Nephron (organoid): ENCODE measurements around the gene BBX.

Experiments used
- H3K27ac Mint-ChIP-seq, 3 experiments: 2 replicates each; pipeline ENCODE4 v1.8.0; 2020; ENCODE audit warnings: mixed read lengths in 3 of 3, mild to moderate bottlenecking in 2 of 3, moderate library complexity in 1 of 3
- H3K27me3 Mint-ChIP-seq: 2 replicates; pipeline ENCODE4 v1.8.0; 2021; ENCODE audit warnings: low read depth, mild to moderate bottlenecking, moderate library complexity, mixed read lengths
- H3K36me3 Mint-ChIP-seq: 2 replicates; pipeline ENCODE4 v1.8.0; 2020; ENCODE audit warnings: low read depth, mixed read lengths
- H3K4me1 Mint-ChIP-seq: 2 replicates; pipeline ENCODE4 v1.8.0; 2020; ENCODE audit warnings: mixed read lengths
- H3K4me3 Mint-ChIP-seq, 3 experiments: 2 replicates each; pipeline ENCODE4 v1.8.0; 2020; ENCODE audit warnings: mild to moderate bottlenecking in 3 of 3, mixed read lengths in 3 of 3, moderate library complexity in 2 of 3
- H3K9me3 Mint-ChIP-seq: 2 replicates; pipeline ENCODE4 v1.8.0; 2020; ENCODE audit warnings: mixed read lengths
- CTCF ChIP-seq, 3 experiments: fragments of 200-600 bp; sonication (generic); IDR thresholded peaks; one replicate each; pipeline ENCODE4 v1.5.0; 2021; ENCODE audit warnings: antibody characterized with exemption in 3 of 3; ENCODE audit not compliant: unreplicated experiment in 3 of 3

Gene BBX

GRCh38 chr3:107578523-107578922 lies 55.8 kb downstream of the BBX start:
- peaks cover 9% of the 10 kb centered on the region for H3K36me3 Mint-ChIP-seq
- no peaks in the 10 kb centered on the region for H3K27me3 Mint-ChIP-seq
- no peaks in the 10 kb centered on the region for H3K9me3 Mint-ChIP-seq
- no peaks in the 10 kb centered on the region for H3K4me1 Mint-ChIP-seq
- TF ChIP-seq CTCF (IDR thresholded peaks at IDR 0.05; ENCODE audit: unreplicated experiment in 3 of 3) = no peak
- peak overlapping the region in 1 of 3 experiments; percentile 63 for H3K27ac Mint-ChIP-seq
- H3K4me3 Mint-ChIP-seq = no peak overlapping the region

GRCh38 chr3:107579371-107579770 lies 56.6 kb downstream of the BBX start:
- Mint-ChIP-seq H3K4me1 (no peaks in the 10 kb centered on the region), H3K27me3 (no peaks in the 10 kb centered on the region), H3K4me3 (no peak overlapping the region), H3K27ac (peak overlapping the region in 1 of 3 experiments; percentile 42), H3K36me3 (peaks cover 9% of the 10 kb centered on the region), H3K9me3 (no peaks in the 10 kb centered on the region)
- TF ChIP-seq CTCF (IDR thresholded peaks at IDR 0.05; ENCODE audit: unreplicated experiment in 3 of 3) = no peak

DNA sequence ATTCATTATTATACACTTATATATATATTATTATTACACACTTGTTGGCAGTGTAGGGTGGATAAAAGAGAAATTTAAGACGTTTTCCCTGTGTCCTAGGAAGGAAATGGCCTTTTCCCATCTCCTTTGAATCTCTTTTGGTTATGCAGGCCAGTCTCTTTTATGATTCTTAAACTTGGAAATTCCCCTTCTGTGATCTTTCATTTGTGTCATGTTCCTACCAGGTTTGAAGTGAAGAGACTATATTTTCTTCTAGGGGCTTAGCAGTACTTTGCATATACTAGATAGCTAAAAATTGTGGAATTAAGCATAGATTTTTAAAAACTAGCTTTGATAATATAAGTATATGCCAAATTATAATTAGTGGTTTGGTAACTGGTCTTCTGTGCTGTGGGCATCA lies 58.5 kb downstream of the BBX start:
- no peak overlapping the region for H3K27ac Mint-ChIP-seq
- no peaks in the 10 kb centered on the region for H3K27me3 Mint-ChIP-seq
- H3K4me3 Mint-ChIP-seq = no peak overlapping the region
- no peaks in the 10 kb centered on the region for H3K9me3 Mint-ChIP-seq
- H3K36me3 Mint-ChIP-seq = peaks cover 13% of the 10 kb centered on the region
- no peaks in the 10 kb centered on the region for H3K4me1 Mint-ChIP-seq
- no peak for TF ChIP-seq CTCF (IDR thresholded peaks at IDR 0.05; ENCODE audit: unreplicated experiment in 3 of 3)

DNA sequence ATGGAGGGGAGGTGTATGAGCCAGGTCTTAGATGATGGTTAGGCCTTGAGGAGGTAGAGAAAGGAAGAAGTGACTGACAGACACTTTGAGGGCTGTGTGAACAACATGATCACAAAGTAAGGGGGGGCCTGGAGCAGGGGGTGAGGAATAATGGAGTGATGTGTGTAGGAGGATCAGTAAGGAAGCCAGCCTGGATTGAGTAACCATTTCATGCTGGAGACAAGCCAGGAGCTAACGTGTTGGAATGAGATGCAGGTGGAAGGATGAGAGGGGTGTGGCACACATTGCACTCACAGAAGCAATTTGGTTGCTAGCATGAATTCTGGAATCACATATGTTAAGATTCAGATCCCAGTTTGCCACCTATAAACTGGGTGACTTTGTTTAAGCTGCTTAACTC lies 65.5 kb downstream of the BBX start:
- Mint-ChIP-seq H3K27ac (no peak overlapping the region), H3K9me3 (no peaks in the 10 kb centered on the region), H3K36me3 (peaks cover 12% of the 10 kb centered on the region)

DNA sequence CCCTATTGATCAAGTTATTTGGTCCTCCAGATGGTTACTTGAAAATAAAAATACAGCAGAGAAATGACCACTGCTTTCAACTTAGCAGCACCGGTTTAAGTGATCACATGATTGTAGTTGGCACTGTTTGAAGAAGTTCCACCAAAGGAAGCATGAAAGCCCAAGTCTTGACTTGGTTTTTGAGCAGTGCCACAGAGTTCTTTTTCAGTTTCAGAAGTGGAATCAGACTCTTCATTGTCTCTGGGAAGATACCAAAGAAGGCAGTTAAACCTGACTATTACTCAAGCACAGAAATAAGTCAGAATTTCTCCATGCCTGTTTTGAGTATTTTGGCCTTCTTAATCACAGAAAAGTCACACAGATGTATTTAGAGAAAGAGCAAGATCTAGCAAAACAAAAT lies 66.7 kb downstream of the BBX start:
- TF ChIP-seq CTCF (IDR thresholded peaks at IDR 0.05; ENCODE audit: unreplicated experiment in 3 of 3) = no peak
- H3K4me3 Mint-ChIP-seq = no peak overlapping the region
- peaks cover 12% of the 10 kb centered on the region for H3K36me3 Mint-ChIP-seq
- H3K27me3 Mint-ChIP-seq = no peaks in the 10 kb centered on the region
- no peaks in the 10 kb centered on the region for H3K9me3 Mint-ChIP-seq
- H3K27ac Mint-ChIP-seq = no peak overlapping the region
- peaks cover 18% of the 10 kb centered on the region for H3K4me1 Mint-ChIP-seq

More for the DNA sequence above, 65.5 kb downstream of the BBX start:
- no peaks in the 10 kb centered on the region for H3K27me3 Mint-ChIP-seq
- no peak for TF ChIP-seq CTCF (IDR thresholded peaks at IDR 0.05; ENCODE audit: unreplicated experiment in 3 of 3)
- H3K4me1 Mint-ChIP-seq = peaks cover 5% of the 10 kb centered on the region
- H3K4me3 Mint-ChIP-seq = no peak overlapping the region

DNA sequence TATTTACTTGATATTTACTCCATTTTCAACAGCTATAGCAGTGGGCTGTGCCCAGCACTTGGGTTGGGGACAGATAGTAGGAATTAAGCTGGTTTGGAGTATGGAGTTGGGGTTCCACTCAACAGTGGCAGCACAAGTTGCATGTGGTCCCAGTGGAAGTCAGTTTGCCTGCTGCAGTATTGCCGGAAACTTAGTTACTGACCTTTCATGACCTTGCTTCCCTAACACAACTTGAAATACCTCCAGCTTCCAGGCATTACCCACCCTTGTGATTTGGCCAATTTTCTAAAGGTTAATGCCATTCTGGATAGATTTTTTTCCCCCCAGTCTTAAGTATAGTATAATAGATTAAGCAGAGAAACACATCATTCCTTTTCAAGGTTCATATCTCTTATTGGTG lies 68.0 kb downstream of the BBX start:
- Mint-ChIP-seq H3K4me1 (peaks cover 18% of the 10 kb centered on the region), H3K36me3 (peaks cover 8% of the 10 kb centered on the region), H3K27me3 (no peaks in the 10 kb centered on the region)

More for the DNA sequence above, 68.0 kb downstream of the BBX start:
- no peak for TF ChIP-seq CTCF (IDR thresholded peaks at IDR 0.05; ENCODE audit: unreplicated experiment in 3 of 3)
- Mint-ChIP-seq H3K4me3 (no peak overlapping the region), H3K9me3 (no peaks in the 10 kb centered on the region), H3K27ac (no peak overlapping the region)
